ENCODE results near the gene NOM1. TPM values are rescaled to one million over a fixed set of nuclear protein-coding genes. Genes with fewer than 3 reads are reported as not detected.

NOM1 gene
- total and polyA plus RNA-seq, 2 donors (not counting 3 experiments of a cell fraction or from before 2014, with no cell fraction given): 13.7 to 38.6 TPM

GRCh38 chr7:156979007-156979606 is 29.6 kb downstream of the NOM1 start:
- no peak for FAIRE-seq
- H3K9ac ChIP-seq (replicated peaks; ENCODE audit: extremely low read depth, insufficient read depth, low read length): no peak overlapping the region
- peaks cover 0 to 4% of the 10 kb centered on the region in 2 experiments for H3K36me3 ChIP-seq (ENCODE audit: control insufficient read depth in 2 of 2, extremely low read depth in 1 of 2, insufficient read depth in 2 of 2, low read length in 2 of 2)
- no TSS peak for BruUV-seq (replicated peaks)
- no peaks in the 10 kb centered on the region for H3K9me3 ChIP-seq (replicated peaks; ENCODE audit: control insufficient read depth, insufficient read depth, low read length)
- H3K4me3 ChIP-seq (replicated peaks in 1 of 3; ENCODE audit: insufficient read depth in 1 of 3, low read depth in 1 of 3, low read length in 3 of 3): no peak overlapping the region
- DNase-seq (ENCODE audit: low read depth, low spot score): no peak
- POLR2A ChIA-PET: no interaction called here
- dilution Hi-C loops (cut with MboI; ENCODE audit: extremely low pct_ligation_motif_present, low sequenced_read_pairs) (no loop called here), intact Hi-C loops (cut with micrococcal nuclease) (no loop called here)
- H3K27me3 ChIP-seq (ENCODE audit: control insufficient read depth in 2 of 2, insufficient read depth in 2 of 2, low read length in 2 of 2): no peaks in the 10 kb centered on the region
- H2AFZ ChIP-seq (ENCODE audit: low read depth, low read length): no peak overlapping the region
- H3K27ac ChIP-seq (ENCODE audit: insufficient read depth, low read depth, low read length): no peak overlapping the region
- H3K4me2 ChIP-seq (ENCODE audit: insufficient read depth, low read length): no peak overlapping the region
- no peaks in the 10 kb centered on the region for H3K9me1 ChIP-seq (replicated peaks; ENCODE audit: control insufficient read depth, extremely low read depth, insufficient read depth, low read length)
- no peaks in the 10 kb centered on the region for H3K79me2 ChIP-seq (ENCODE audit: control insufficient read depth, insufficient read depth, low read length)
- H4K20me1 ChIP-seq (replicated peaks; ENCODE audit: control insufficient read depth, extremely low read depth, insufficient read depth, low read length): no peaks in the 10 kb centered on the region
- no peaks in the 10 kb centered on the region for H3K4me1 ChIP-seq (ENCODE audit: control insufficient read depth, extremely low read depth, insufficient read depth, low read length)
- CTCF ChIA-PET: interaction anchor here (1.5 kb wide), 1 partner anchor 15 kb away, joined by 3 read pairs; no protein-coding TSS in a partner anchor
- TF ChIP-seq CTCF (IDR thresholded peaks at IDR 0.05; ENCODE audit: extremely low read depth in 1 of 2, insufficient read depth in 1 of 2, low read depth in 1 of 2, low read length in 2 of 2) (no peak), MAX (IDR thresholded peaks at IDR 0.05; ENCODE audit: insufficient read depth, insufficient read length) (no peak)

DNA sequence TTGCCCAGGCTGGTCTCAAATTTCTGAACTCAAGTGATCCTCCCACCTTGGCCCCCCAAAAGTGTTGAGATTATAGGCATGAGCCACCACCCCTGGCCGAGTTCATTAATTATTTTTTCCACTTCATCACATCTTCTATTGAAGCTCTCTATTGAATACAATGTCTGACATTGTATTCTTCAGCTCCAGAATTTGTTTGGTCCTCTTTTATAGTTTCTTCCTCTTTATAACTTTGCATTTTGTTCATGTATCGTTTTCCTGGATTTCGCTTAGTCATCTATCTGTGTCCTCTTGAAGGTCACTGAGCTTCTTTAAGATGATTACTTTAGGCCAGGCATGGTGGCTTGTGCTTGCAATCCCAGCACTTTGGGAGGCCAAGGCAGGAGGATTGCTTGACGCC is 30.2 kb downstream of the NOM1 start:
- Histone ChIP-seq H4K20me1 (replicated peaks; ENCODE audit: control insufficient read depth, extremely low read depth, insufficient read depth, low read length) (no peaks in the 10 kb centered on the region), H2AFZ (ENCODE audit: low read depth, low read length) (no peak overlapping the region), H3K9me3 (replicated peaks; ENCODE audit: control insufficient read depth, insufficient read depth, low read length) (no peaks in the 10 kb centered on the region), H3K79me2 (ENCODE audit: control insufficient read depth, insufficient read depth, low read length) (no peaks in the 10 kb centered on the region), H3K9ac (replicated peaks; ENCODE audit: extremely low read depth, insufficient read depth, low read length) (no peak overlapping the region), H3K27me3 (ENCODE audit: control insufficient read depth in 2 of 2, insufficient read depth in 2 of 2, low read length in 2 of 2) (no peaks in the 10 kb centered on the region), H3K4me1 (ENCODE audit: control insufficient read depth, extremely low read depth, insufficient read depth, low read length) (no peaks in the 10 kb centered on the region), H3K4me3 (replicated peaks in 1 of 3; ENCODE audit: insufficient read depth in 1 of 3, low read depth in 1 of 3, low read length in 3 of 3) (no peak overlapping the region), H3K9me1 (replicated peaks; ENCODE audit: control insufficient read depth, extremely low read depth, insufficient read depth, low read length) (no peaks in the 10 kb centered on the region), H3K36me3 (ENCODE audit: control insufficient read depth in 2 of 2, extremely low read depth in 1 of 2, insufficient read depth in 2 of 2, low read length in 2 of 2) (peaks cover 0 to 4% of the 10 kb centered on the region in 2 experiments), H3K4me2 (ENCODE audit: insufficient read depth, low read length) (no peak overlapping the region), H3K27ac (ENCODE audit: insufficient read depth, low read depth, low read length) (no peak overlapping the region)
- dilution Hi-C loops (cut with MboI; ENCODE audit: extremely low pct_ligation_motif_present, low sequenced_read_pairs) (no loop called here), intact Hi-C loops (cut with micrococcal nuclease) (no loop called here)
- no TSS peak for BruUV-seq (replicated peaks)
- DNase-seq (ENCODE audit: low read depth, low spot score): no peak
- no peak for TF ChIP-seq CTCF (IDR thresholded peaks at IDR 0.05; ENCODE audit: extremely low read depth in 1 of 2, insufficient read depth in 1 of 2, low read depth in 1 of 2, low read length in 2 of 2)
- TF ChIP-seq EZH2 (IDR thresholded peaks at IDR 0.05; ENCODE audit: borderline replicate concordance, low read depth, low read length, severe bottlenecking): no peak
- TF ChIP-seq JUN (IDR thresholded peaks at IDR 0.05; ENCODE audit: borderline replicate concordance, insufficient read depth, insufficient read length, low read depth): no peak
- no peak for TF ChIP-seq GATA2 (IDR thresholded peaks at IDR 0.05; ENCODE audit: insufficient read depth, insufficient read length, low read depth, low read length)
- TF ChIP-seq FOS (IDR thresholded peaks at IDR 0.05; ENCODE audit: borderline replicate concordance, insufficient read depth, low read length): no peak
- POLR2A ChIA-PET: no interaction called here
- FAIRE-seq: no peak
- CTCF ChIA-PET: interaction anchor here (1.5 kb wide), 1 partner anchor 15 kb away, joined by 3 read pairs; no protein-coding TSS in a partner anchor

Data from endothelial cell of umbilical vein (primary cell).